ENCODE measurements around the gene KCNMA1.

KCNMA1 gene

DNA sequence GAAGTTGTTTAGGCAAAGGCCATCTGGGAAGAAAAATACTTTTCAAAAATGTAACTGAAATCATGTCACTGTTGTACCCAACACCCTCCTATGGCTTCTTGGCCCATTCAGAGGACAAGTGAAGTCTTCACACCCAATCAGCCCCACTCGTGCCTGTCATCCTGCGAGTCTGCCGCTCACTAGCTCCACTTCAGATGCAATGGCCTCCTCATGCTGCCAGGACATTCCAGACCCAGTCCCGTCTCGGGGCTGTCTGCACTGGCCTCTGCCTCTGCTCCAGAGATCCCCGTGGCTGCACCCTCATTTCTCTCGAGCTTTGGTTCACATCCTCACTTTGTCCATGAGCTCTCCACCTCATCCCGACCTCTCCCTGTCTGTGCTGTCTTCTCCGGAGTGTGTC, 227.1 kb downstream of the KCNMA1 start:
- no peak overlapping the region for H3K27ac ChIP-seq
- no peaks in the 10 kb centered on the region for H3K9me3 ChIP-seq (replicated peaks in 1 of 11)
- H4K20me1 ChIP-seq = peaks cover 0 to 99% (median 0%) of the 10 kb centered on the region in 11 experiments; a peak in 3 of 22 replicates
- H3K36me3 ChIP-seq = no peaks in the 10 kb centered on the region
- H3K4me1 ChIP-seq = peaks cover 6 to 27% (median 18%) of the 10 kb centered on the region in 10 experiments; a peak in 17 of 20 replicates
- H3K27me3 ChIP-seq = no peaks in the 10 kb centered on the region
- no peak overlapping the region for H3K4me3 ChIP-seq
- TF ChIP-seq Cebpa-rat (IDR thresholded peaks at IDR 0.05) = no peak
- no peak overlapping the region for H3K9ac ChIP-seq
- no peak overlapping the region for H3K4me2 ChIP-seq

DNA sequence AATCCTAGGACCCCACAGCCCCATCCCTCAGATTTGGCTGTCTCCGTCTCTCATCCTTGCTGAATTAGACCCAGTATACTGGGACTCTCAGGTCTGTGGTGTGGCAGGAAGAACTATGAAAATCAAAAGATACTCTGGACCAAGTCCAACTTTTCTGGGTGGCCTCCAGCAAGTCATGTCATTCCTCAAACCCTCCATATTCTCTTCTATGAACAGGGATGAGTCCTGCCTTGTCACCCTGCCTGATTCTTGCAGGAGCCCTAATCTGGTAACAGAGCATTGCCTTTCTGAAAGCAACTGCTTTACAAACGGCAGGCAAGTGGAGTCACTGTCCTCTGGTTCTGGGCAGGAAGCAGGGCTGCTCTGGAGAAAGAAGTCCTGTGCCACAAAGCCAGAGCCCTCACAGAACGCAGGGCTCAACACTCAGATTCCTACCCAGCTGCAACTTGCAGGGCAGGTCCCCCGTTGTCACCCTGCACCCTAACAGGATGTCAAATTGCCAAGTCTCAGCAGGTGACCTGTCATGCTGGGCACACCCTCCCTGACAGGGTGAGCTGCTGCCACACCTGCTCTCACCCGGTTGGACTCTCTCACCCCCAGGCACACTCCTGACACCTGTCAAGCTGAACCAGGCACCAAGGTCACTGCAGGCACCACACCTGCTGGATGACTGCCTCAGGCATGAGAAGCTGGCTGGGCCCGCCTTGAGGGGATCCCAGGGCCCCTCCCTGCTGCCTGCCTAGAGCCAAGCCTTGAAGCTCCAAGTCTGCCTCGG, 227.7 kb downstream of the KCNMA1 start:
- Histone ChIP-seq H3K9me3 (replicated peaks in 1 of 11) (no peaks in the 10 kb centered on the region), H4K20me1 (peaks cover 0 to 99% (median 0%) of the 10 kb centered on the region in 11 experiments; a peak in 3 of 22 replicates), H3K9ac (no peak overlapping the region), H3K4me1 (peaks cover 8 to 31% (median 18%) of the 10 kb centered on the region in 10 experiments; a peak in 17 of 20 replicates), H3K27me3 (no peaks in the 10 kb centered on the region), H3K4me3 (no peak overlapping the region), H3K27ac (no peak overlapping the region), H3K4me2 (no peak overlapping the region), H3K36me3 (no peaks in the 10 kb centered on the region)
- TF ChIP-seq Cebpa-rat (IDR thresholded peaks at IDR 0.05) = no peak

DNA sequence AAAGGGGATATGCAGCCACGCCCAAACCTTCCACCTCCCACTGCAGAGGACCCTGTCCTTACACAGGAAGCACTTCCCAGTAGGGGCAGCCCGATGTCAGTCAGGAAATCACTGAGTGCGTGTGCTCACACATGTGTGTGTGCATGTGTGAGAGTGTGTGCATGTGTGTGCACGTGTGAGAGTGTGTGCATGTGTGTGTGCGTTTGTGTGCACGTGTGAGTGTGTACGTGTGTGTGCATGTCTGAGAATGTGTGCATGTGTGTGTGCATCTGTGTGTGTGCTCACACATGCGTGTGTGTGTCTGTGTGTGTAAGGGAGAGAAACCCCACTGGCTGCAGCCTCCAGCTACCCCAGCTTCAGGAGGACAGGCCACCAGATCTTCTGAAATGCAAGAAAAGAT, 229.3 kb downstream of the KCNMA1 start:
- Histone ChIP-seq H3K9me3 (replicated peaks in 1 of 11) (no peaks in the 10 kb centered on the region), H3K27ac (no peak overlapping the region), H3K4me3 (no peak overlapping the region), H3K9ac (no peak overlapping the region), H3K4me2 (peak overlapping the region in 1 of 11 experiments; percentile 85; a peak in 2 of 22 replicates), H4K20me1 (peaks cover 0 to 99% (median 0%) of the 10 kb centered on the region in 11 experiments; a peak in 3 of 22 replicates), H3K27me3 (no peaks in the 10 kb centered on the region), H3K4me1 (peaks cover 6 to 31% (median 16%) of the 10 kb centered on the region in 10 experiments; a peak in 17 of 20 replicates), H3K36me3 (peaks cover 0 to 6% (median 0%) of the 10 kb centered on the region in 11 experiments; a peak in 2 of 22 replicates)
- no peak for TF ChIP-seq Cebpa-rat (IDR thresholded peaks at IDR 0.05)

DNA sequence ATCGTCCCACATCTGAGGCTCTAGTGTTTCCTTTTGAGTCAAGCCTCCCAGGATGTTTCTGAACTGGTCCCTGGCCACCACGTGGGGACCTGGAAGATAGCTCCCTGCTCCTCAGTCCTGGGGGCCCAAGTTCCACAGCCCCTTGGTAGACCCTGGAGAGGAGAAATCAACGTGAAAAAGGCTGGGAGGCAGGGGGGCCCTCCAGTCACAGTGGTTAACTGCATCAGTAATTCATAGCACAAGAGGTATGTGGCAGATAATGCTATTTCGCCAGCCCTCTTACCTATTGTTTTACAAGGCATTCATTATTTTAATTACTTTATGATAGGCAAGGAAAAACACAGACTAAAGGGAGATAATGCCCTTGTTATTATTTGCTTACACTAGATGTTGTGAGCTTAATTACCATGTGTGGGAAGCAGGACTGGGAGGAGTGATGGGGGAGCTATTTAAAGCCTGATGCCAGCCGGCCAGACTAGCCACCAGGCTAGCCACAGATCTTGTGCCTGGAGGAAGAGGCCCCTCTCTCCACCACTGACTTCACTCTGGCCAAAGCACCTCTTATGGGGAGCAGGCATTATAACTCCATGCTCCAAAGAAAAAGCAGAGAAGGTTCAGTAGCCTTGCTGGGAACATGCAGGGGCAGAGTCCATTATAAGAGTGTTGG, 230.7 kb downstream of the KCNMA1 start:
- no peak overlapping the region for H3K4me3 ChIP-seq
- H3K9me3 ChIP-seq (replicated peaks in 1 of 11) = no peaks in the 10 kb centered on the region
- H3K9ac ChIP-seq = no peak overlapping the region
- peaks cover 0 to 97% (median 0%) of the 10 kb centered on the region in 11 experiments; a peak in 3 of 22 replicates for H4K20me1 ChIP-seq
- H3K4me2 ChIP-seq = peak overlapping the region; percentile 9 to 85 (median 24); a peak in 15 of 22 replicates
- H3K4me1 ChIP-seq = peaks cover 6 to 31% (median 16%) of the 10 kb centered on the region in 10 experiments; a peak in 17 of 20 replicates
- TF ChIP-seq Cebpa-rat (IDR thresholded peaks at IDR 0.05) = no peak
- no peaks in the 10 kb centered on the region for H3K27me3 ChIP-seq
- H3K36me3 ChIP-seq = peaks cover 0 to 17% (median 0%) of the 10 kb centered on the region in 11 experiments; a peak in 2 of 22 replicates
- no peak overlapping the region for H3K27ac ChIP-seq

DNA sequence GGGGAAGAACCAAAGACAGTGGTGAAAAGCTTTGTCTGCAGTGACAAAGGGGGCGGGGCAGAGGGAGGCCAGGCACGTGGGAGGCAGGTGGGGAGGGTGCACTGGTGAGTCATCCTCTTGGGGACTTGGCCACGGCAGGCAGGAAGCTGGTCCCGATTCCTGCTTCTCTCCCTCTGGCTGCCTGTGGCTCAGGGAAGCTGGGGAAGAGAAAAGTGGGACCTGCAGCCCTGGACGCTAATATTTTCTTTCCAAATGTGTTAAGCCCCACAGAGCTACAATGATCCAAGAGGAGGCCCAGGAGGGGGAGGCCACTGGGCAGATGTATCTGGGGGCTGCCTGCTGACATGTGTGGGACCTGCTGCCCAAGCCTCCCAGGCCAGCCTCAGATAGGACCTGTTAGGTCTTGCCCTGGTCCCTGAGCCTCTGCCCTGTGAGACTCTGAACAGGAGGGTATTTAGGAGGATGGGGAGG, 231.8 kb downstream of the KCNMA1 start:
- no peaks in the 10 kb centered on the region for H3K27me3 ChIP-seq
- H3K9me3 ChIP-seq (replicated peaks in 1 of 11) = no peaks in the 10 kb centered on the region
- peaks cover 0 to 17% (median 0%) of the 10 kb centered on the region in 11 experiments; a peak in 2 of 22 replicates for H3K36me3 ChIP-seq
- H3K4me2 ChIP-seq = peak overlapping the region; percentile 10 to 85 (median 25); a peak in 11 of 22 replicates
- H3K4me3 ChIP-seq = no peak overlapping the region
- H3K9ac ChIP-seq = no peak overlapping the region
- no peak for TF ChIP-seq Cebpa-rat (IDR thresholded peaks at IDR 0.05)
- H3K4me1 ChIP-seq = peaks cover 6 to 31% (median 16%) of the 10 kb centered on the region in 10 experiments; a peak in 17 of 20 replicates
- H4K20me1 ChIP-seq = peaks cover 0 to 93% (median 0%) of the 10 kb centered on the region in 11 experiments; a peak in 3 of 22 replicates
- no peak overlapping the region for H3K27ac ChIP-seq

DNA sequence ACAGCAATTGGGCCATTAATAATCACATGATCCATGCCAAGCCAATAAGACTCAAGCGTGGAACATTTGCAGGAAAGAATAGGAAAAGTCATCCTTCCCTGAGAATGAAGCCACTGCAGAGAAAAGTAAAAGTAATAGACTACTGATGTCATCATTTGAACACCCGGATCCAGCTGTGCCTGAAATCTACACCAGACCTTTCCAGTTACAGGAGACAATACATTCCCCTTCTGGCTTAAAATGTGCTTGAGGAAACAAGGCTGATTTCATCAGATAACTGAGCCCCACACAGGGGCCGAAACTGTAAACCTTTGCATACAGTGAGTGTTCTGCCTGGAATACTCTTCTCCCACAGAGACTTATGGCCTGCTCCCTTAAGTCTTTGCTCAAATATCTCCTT, 232.8 kb downstream of the KCNMA1 start:
- TF ChIP-seq Cebpa-rat (IDR thresholded peaks at IDR 0.05) = no peak
- peak overlapping the region in 2 of 11 experiments; percentile 2 to 24; a peak in 2 of 22 replicates for H3K4me2 ChIP-seq
- no peak overlapping the region for H3K9ac ChIP-seq
- peaks cover 0 to 88% (median 0%) of the 10 kb centered on the region in 11 experiments; a peak in 2 of 22 replicates for H4K20me1 ChIP-seq
- no peak overlapping the region for H3K4me3 ChIP-seq
- no peaks in the 10 kb centered on the region for H3K9me3 ChIP-seq (replicated peaks in 1 of 11)
- peaks cover 0 to 17% (median 0%) of the 10 kb centered on the region in 11 experiments; a peak in 2 of 22 replicates for H3K36me3 ChIP-seq
- peaks cover 6 to 31% (median 16%) of the 10 kb centered on the region in 10 experiments; a peak in 17 of 20 replicates for H3K4me1 ChIP-seq
- H3K27ac ChIP-seq = no peak overlapping the region
- no peaks in the 10 kb centered on the region for H3K27me3 ChIP-seq

DNA sequence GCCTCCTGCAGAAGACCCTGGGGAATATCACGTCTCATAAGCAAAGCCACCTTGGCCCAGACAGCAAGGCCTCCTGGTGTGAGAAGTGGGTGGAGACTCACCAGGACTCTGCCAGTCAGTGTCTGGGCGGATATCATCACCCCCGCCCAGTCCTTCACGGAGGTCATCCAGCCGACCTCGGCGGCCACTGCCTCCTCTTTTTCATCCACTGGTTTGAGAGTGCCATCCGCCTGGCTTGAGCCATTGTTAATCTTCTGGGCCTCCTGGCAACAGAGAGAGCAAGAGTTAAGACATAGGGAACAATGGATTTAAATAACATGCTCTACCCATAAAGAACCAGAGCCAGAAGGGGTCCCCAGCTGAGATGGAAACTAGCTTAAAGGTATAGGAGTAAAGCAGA, 233.8 kb downstream of the KCNMA1 start:
- no peak for TF ChIP-seq Cebpa-rat (IDR thresholded peaks at IDR 0.05)
- Histone ChIP-seq H3K4me2 (no peak overlapping the region; a peak in 1 of 22 replicates), H4K20me1 (peaks cover 0 to 88% (median 0%) of the 10 kb centered on the region in 11 experiments; a peak in 2 of 22 replicates), H3K9ac (no peak overlapping the region), H3K36me3 (peaks cover 0 to 17% (median 0%) of the 10 kb centered on the region in 11 experiments; a peak in 2 of 22 replicates), H3K4me3 (no peak overlapping the region), H3K27ac (no peak overlapping the region; a peak in 1 of 22 replicates), H3K4me1 (peaks cover 6 to 31% (median 16%) of the 10 kb centered on the region in 10 experiments; a peak in 17 of 20 replicates), H3K9me3 (replicated peaks in 1 of 11) (no peaks in the 10 kb centered on the region), H3K27me3 (no peaks in the 10 kb centered on the region)

DNA sequence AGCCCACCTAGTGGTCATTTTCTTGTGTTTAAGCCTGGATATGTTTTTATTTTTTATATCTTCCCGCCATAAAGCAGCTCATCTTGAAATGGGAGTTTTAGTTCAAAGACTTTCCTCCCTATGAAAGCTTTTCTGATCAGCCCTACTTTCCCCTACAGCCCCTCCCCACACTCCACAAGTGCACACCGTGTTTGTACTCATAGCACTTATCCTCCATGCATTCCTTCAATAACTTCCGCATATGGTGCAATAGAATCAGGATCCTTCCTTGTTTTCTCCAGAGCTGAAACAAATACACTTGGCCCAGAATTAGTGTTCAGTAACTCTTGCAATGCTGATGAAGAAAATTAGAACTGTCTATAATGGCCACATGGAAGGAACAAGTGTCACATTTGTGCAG, 235.9 kb downstream of the KCNMA1 start:
- H3K4me1 ChIP-seq = peaks cover 5 to 18% (median 12%) of the 10 kb centered on the region in 10 experiments; a peak in 17 of 20 replicates
- H3K27ac ChIP-seq = no peak overlapping the region
- no peak overlapping the region for H3K9ac ChIP-seq
- no peak overlapping the region for H3K4me3 ChIP-seq
- H3K27me3 ChIP-seq = no peaks in the 10 kb centered on the region
- peaks cover 0 to 86% (median 0%) of the 10 kb centered on the region in 11 experiments; a peak in 2 of 22 replicates for H4K20me1 ChIP-seq
- H3K36me3 ChIP-seq = peaks cover 0 to 17% (median 0%) of the 10 kb centered on the region in 11 experiments; a peak in 2 of 22 replicates
- H3K9me3 ChIP-seq (replicated peaks in 1 of 11) = no peaks in the 10 kb centered on the region
- H3K4me2 ChIP-seq = no peak overlapping the region
- TF ChIP-seq Cebpa-rat (IDR thresholded peaks at IDR 0.05) = no peak

Measured in BLaER1 treated with 17β-estradiol and CSF1 and Interleukin-3, amounts not matched to agents 10 nM and 100 nM (cell line).